BJ (cell line): ENCODE results near the gene CLK2. TPM values are rescaled to one million over a fixed set of nuclear protein-coding genes. Genes with fewer than 3 reads are reported as not detected.
A peak's percentile ranks its signal among the peaks of the same experiment; 100 is the strongest.

ENCODE experiments used
- CTCF ChIA-PET: fragments of 350-600 bp; formaldehyde crosslinking; extraction: SDS; loops from one replicate; lab custom pipeline; 2021; ENCODE audit warnings: antibody characterized with exemption, inconsistent platforms; lab: Yijun Ruan, JAX
- POLR2A ChIA-PET: fragments of 300-600 bp; sonication (Branson Sonifier 250); formaldehyde crosslinking; extraction: SDS; loops from one replicate; lab custom pipeline; 2021; ENCODE audit warnings: antibody characterized with exemption; lab: Charles Lee
- DNase-seq: peaks from one replicate; pipeline ENCODE4 v3.0.0-alpha.2; 2011; ENCODE audit warnings: low read depth
- H3K27me3 ChIP-seq: 2 replicates; pipeline ENCODE4 v1.6.0; 2011; ENCODE audit warnings: low read length; ENCODE audit not compliant: control insufficient read depth, insufficient read depth
- H3K36me3 ChIP-seq: 2 replicates; pipeline ENCODE4 v1.5.1; 2011; ENCODE audit warnings: low read length; ENCODE audit not compliant: control insufficient read depth, insufficient read depth
- H3K4me3 ChIP-seq: 2 replicates; pipeline ENCODE4 v1.5.1; 2011; ENCODE audit warnings: low read depth, mild to moderate bottlenecking, control low read depth, low read length
- CTCF ChIP-seq: IDR thresholded peaks from 2 replicates; pipeline ENCODE4 v1.5.1; 2011; ENCODE audit warnings: low read depth, mild to moderate bottlenecking, control low read depth, inconsistent platforms, low read length, moderate library complexity; ENCODE audit not compliant: insufficient read depth
- polyA plus RNA-seq: library from polyadenylated mRNA; depleted of rRNA; stranded (reverse); fragments of >200 nt; gene quantifications from 2 replicates; pipeline ENCODE4 v1.2.3, GENCODE V29; 2011

Gene CLK2
- polyA plus RNA-seq, 1 experiment, result 57.4 TPM

- H3K4me3 ChIP-seq, result peak overlapping the region; percentile 86
- peaks cover 8% of the 10 kb centered on the region for H3K36me3 ChIP-seq
- ChIA-PET CTCF (interaction anchor here (1.2 kb wide), 2 partner anchors 15 to 58 kb away, joined by 4 to 7 read pairs; no protein-coding TSS in a partner anchor), POLR2A (no interaction called here)
- TF ChIP-seq CTCF, result no peak
- no peak for DNase-seq
- H3K27me3 ChIP-seq, result no peaks in the 10 kb centered on the region
Observed at GRCh38 chr1:155309423-155310021, 36.2 kb upstream of the CLK2 start.

- CTCF ChIA-PET, result interaction anchor here (1.5 to 1.6 kb wide), 2 partner anchors 58 to 135 kb away, joined by 3 to 12 read pairs; no protein-coding TSS in a partner anchor
- peak within 1 kb of the TSS; percentile 86 for H3K4me3 ChIP-seq
- POLR2A ChIA-PET, result no interaction called here
- no peak for TF ChIP-seq CTCF
- no peaks in the 10 kb centered on the region for H3K27me3 ChIP-seq
- DNase-seq, result peak; percentile 96
- peaks cover 7% of the 10 kb centered on the region for H3K36me3 ChIP-seq
Observed at GRCh38 chr1:155308493-155309422, 35.5 kb upstream of the CLK2 start, which contains the start of gene FDPS. Gene FDPS, plus strand, starts transcription at chr1:155308866. Its CDS starts 924 bp downstream, at chr1:155309790.

GRCh38 chr1:155307247-155307740 lies 34.0 kb upstream of the CLK2 start:
- Histone ChIP-seq H3K36me3 (peaks cover 4% of the 10 kb centered on the region), H3K4me3 (no peak overlapping the region), H3K27me3 (no peaks in the 10 kb centered on the region)
- TF ChIP-seq CTCF, result peak; percentile 33
- DNase-seq, result no peak
- CTCF ChIA-PET, result interaction anchor here (0.5 to 2.0 kb wide), 7 partner anchors 14 to 818 kb away, joined by 3 to 12 read pairs (median 3); no protein-coding TSS in a partner anchor
- POLR2A ChIA-PET, result no interaction called here

DNA sequence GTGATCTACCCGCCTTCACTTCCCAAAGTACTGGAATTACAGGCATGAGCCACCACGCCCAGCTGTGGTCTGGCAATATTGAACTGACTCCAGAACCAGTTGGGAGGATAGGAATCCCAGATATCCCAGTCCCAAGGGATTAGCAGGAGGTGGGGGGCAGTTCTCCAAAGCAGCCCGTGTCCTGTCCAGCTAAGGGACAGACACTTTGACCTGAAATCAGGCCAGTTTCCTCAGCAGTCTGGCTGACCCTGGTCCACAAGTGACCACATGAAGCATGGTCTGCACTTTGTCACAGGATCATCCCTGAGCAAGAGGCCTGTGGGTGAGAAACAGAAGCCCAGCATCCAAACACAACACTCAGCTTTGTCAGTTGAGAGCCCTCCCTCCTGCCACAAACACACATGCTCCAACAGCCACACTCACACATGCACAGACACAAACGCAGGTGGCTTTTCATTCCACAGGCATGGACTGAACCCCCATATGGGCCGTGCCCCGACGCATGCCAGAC lies 32.6 kb upstream of the CLK2 start:
- ChIA-PET POLR2A (no interaction called here), CTCF (interaction anchor here (1.0 to 2.0 kb wide), 6 partner anchors 13 to 55 kb away, joined by 3 to 19 read pairs (median 4); no protein-coding TSS in a partner anchor)
- TF ChIP-seq CTCF, result no peak
- no peak for DNase-seq
- Histone ChIP-seq H3K27me3 (no peaks in the 10 kb centered on the region), H3K36me3 (0 out of 2 replicates have a peak, but pooled peaks cover 1% of the 10 kb centered on the region), H3K4me3 (no peak overlapping the region)
